GM19035 (cell line): ENCODE results near the gene HOXD1.

ENCODE experiments used
- ATAC-seq: cut with Tn5 transposase; IDR thresholded peaks from one replicate; pipeline ENCODE4 v1.9.1; 2021; ENCODE audit not compliant: unreplicated experiment

The HOXD1 gene

GRCh38 chr2:176178757-176179295 is 9.6 kb upstream of the HOXD1 start:
- no peak for ATAC-seq

GRCh38 chr2:176181551-176181950 is 6.9 kb upstream of the HOXD1 start:
- ATAC-seq = no peak

- no peak for ATAC-seq
Measured at GRCh38 chr2:176182671-176183070, 5.8 kb upstream of the HOXD1 start.

GRCh38 chr2:176184749-176185148 is 3.7 kb upstream of the HOXD1 start:
- no peak for ATAC-seq

- no peak for ATAC-seq
Measured at GRCh38 chr2:176186024-176186423, 2.4 kb upstream of the HOXD1 start.

- no peak for ATAC-seq
Measured at GRCh38 chr2:176187200-176187898, 1.1 kb upstream of the HOXD1 start.

- no peak for ATAC-seq
Measured at GRCh38 chr2:176188774-176189680, 559 bp downstream of the HOXD1 start.

GRCh38 chr2:176189681-176190641 is 1.5 kb downstream of the HOXD1 start:
- ATAC-seq = no peak

GRCh38 chr2:176192351-176192750 is 3.9 kb downstream of the HOXD1 start:
- ATAC-seq = no peak

- ATAC-seq = no peak
Measured at GRCh38 chr2:176193048-176193447, 4.6 kb downstream of the HOXD1 start.

- ATAC-seq = no peak
Measured at GRCh38 chr2:176199902-176200301, 11.4 kb downstream of the HOXD1 start.

GRCh38 chr2:176200971-176201370 is 12.5 kb downstream of the HOXD1 start:
- ATAC-seq = no peak

- no peak for ATAC-seq
Measured at GRCh38 chr2:176202491-176202890, 14.0 kb downstream of the HOXD1 start.

GRCh38 chr2:176205126-176205525 is 16.7 kb downstream of the HOXD1 start:
- no peak for ATAC-seq

GRCh38 chr2:176206136-176206535 is 17.7 kb downstream of the HOXD1 start:
- no peak for ATAC-seq

- no peak for ATAC-seq
Measured at GRCh38 chr2:176206682-176207081, 18.2 kb downstream of the HOXD1 start.

- ATAC-seq = no peak
Measured at GRCh38 chr2:176211110-176211509, 22.6 kb downstream of the HOXD1 start.

- ATAC-seq = no peak
Measured at GRCh38 chr2:176212276-176212675, 23.8 kb downstream of the HOXD1 start.

GRCh38 chr2:176213406-176213805 is 24.9 kb downstream of the HOXD1 start:
- ATAC-seq = no peak

GRCh38 chr2:176227874-176228273 is 39.4 kb downstream of the HOXD1 start:
- no peak for ATAC-seq

- ATAC-seq = no peak
Measured at GRCh38 chr2:176234156-176234555, 45.7 kb downstream of the HOXD1 start.
